ENCODE results near the gene DENND4C.

DNA sequence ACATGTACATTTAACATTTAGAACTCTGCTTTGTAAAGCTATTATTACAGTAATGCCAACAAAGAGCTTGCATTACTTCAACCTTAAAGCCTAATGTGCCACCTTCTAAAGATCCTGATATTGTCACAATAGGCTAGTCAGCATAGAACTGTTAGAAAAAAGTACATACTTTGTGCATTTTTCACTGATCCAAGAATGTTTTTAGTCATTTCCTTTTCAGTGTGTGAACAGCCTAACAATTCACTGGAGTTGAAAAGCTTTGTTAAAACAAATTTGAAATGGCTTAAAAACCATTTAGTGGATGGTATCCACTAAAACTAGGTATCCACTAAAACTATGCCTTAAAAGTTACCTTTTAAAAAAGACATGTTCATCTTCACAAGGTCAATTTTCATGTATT is 145.0 kb downstream of the DENND4C start:
- TF ChIP-seq, protein P1, sequence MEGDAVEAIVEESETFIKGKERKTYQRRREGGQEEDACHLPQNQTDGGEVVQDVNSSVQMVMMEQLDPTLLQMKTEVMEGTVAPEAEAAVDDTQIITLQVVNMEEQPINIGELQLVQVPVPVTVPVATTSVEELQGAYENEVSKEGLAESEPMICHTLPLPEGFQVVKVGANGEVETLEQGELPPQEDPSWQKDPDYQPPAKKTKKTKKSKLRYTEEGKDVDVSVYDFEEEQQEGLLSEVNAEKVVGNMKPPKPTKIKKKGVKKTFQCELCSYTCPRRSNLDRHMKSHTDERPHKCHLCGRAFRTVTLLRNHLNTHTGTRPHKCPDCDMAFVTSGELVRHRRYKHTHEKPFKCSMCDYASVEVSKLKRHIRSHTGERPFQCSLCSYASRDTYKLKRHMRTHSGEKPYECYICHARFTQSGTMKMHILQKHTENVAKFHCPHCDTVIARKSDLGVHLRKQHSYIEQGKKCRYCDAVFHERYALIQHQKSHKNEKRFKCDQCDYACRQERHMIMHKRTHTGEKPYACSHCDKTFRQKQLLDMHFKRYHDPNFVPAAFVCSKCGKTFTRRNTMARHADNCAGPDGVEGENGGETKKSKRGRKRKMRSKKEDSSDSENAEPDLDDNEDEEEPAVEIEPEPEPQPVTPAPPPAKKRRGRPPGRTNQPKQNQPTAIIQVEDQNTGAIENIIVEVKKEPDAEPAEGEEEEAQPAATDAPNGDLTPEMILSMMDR (IDR thresholded peaks at IDR 0.05) = no peak
- TF ChIP-seq POLR2A (IDR thresholded peaks at IDR 0.05) (no peak), POLR2AphosphoS5 (IDR thresholded peaks at IDR 0.05) (no peak)

Measured in transverse colon (tissue), 4 donors.